IMR-90 (cell line): ENCODE data around the gene ANK3.

ENCODE experiments used
- BHLHE40 ChIP-seq: fragments of 150-350 bp; IDR thresholded peaks from 2 replicates; pipeline ENCODE4 v1.6.1; 2016; ENCODE audit warnings: mild to moderate bottlenecking, low read depth, low read length
- FOS ChIP-seq: fragments of 150-350 bp; IDR thresholded peaks from 2 replicates; pipeline ENCODE4 v1.6.1; 2016; ENCODE audit warnings: low read depth, low read length
- MAFK ChIP-seq: IDR thresholded peaks from 2 replicates; pipeline ENCODE4 v1.6.1; 2012; ENCODE audit warnings: low read depth, low read length, improper control_type of control experiment
- POLR2A ChIP-seq: IDR thresholded peaks from 2 replicates; pipeline ENCODE4 v1.6.1; 2012; ENCODE audit warnings: mild to moderate bottlenecking, low read depth, low read length
- RAD21 ChIP-seq: IDR thresholded peaks from 2 replicates; pipeline ENCODE4 v1.6.1; 2012; ENCODE audit warnings: low read length, improper control_type of control experiment
- RFX5 ChIP-seq: IDR thresholded peaks from 2 replicates; pipeline ENCODE4 v1.8.0; 2012; ENCODE audit warnings: low read depth, mild to moderate bottlenecking, low read length, moderate library complexity
- TF ChIP-seq, protein P1 (sequence below): conservative IDR thresholded peaks from 2 replicates; pipeline ENCODE4 v1.5.1; 2012; ENCODE audit warnings: mild to moderate bottlenecking, low read depth, low read length, improper control_type of control experiment
- TF ChIP-seq, protein P2 (sequence below): fragments of 150-350 bp; IDR thresholded peaks from 2 replicates; pipeline ENCODE4 v1.6.1; 2017; ENCODE audit warnings: mild to moderate bottlenecking, antibody characterized with exemption, low read length, low read depth

DNA sequence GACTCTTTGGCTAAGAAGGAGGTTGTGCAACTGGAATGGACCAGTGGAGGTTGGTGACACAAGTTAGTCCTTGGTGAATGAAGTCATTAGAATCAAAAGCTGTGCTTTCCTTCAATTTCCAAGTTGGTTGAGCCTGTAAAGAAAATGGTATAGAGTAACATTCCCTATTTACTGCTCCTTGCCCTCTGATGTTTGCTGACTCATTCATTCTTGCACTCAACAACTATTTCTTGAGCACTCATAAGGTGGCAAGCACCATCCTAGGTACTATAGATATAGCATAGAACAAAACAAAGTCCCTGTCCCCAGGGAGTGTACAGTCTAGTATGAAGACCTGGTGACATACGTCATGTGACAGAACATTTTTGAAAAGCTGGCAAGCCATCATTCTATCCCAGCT lies 364.4 kb downstream of the ANK3 start:
- TF ChIP-seq, protein P1, sequence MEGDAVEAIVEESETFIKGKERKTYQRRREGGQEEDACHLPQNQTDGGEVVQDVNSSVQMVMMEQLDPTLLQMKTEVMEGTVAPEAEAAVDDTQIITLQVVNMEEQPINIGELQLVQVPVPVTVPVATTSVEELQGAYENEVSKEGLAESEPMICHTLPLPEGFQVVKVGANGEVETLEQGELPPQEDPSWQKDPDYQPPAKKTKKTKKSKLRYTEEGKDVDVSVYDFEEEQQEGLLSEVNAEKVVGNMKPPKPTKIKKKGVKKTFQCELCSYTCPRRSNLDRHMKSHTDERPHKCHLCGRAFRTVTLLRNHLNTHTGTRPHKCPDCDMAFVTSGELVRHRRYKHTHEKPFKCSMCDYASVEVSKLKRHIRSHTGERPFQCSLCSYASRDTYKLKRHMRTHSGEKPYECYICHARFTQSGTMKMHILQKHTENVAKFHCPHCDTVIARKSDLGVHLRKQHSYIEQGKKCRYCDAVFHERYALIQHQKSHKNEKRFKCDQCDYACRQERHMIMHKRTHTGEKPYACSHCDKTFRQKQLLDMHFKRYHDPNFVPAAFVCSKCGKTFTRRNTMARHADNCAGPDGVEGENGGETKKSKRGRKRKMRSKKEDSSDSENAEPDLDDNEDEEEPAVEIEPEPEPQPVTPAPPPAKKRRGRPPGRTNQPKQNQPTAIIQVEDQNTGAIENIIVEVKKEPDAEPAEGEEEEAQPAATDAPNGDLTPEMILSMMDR, result no peak
- TF ChIP-seq, protein P2, sequence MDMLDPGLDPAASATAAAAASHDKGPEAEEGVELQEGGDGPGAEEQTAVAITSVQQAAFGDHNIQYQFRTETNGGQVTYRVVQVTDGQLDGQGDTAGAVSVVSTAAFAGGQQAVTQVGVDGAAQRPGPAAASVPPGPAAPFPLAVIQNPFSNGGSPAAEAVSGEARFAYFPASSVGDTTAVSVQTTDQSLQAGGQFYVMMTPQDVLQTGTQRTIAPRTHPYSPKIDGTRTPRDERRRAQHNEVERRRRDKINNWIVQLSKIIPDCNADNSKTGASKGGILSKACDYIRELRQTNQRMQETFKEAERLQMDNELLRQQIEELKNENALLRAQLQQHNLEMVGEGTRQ, result no peak
- TF ChIP-seq FOS (no peak), MAFK (no peak), BHLHE40 (no peak), RAD21 (no peak), POLR2A (no peak), RFX5 (no peak)
